GM21723 (cell line): ENCODE data around the gene PRPF38B.

Experiments
- ATAC-seq: cut with Tn5 transposase; IDR thresholded peaks from one replicate; pipeline ENCODE4 v1.9.1; 2021; ENCODE audit warnings: mild to moderate bottlenecking, moderate library complexity; ENCODE audit not compliant: unreplicated experiment

Gene PRPF38B

DNA sequence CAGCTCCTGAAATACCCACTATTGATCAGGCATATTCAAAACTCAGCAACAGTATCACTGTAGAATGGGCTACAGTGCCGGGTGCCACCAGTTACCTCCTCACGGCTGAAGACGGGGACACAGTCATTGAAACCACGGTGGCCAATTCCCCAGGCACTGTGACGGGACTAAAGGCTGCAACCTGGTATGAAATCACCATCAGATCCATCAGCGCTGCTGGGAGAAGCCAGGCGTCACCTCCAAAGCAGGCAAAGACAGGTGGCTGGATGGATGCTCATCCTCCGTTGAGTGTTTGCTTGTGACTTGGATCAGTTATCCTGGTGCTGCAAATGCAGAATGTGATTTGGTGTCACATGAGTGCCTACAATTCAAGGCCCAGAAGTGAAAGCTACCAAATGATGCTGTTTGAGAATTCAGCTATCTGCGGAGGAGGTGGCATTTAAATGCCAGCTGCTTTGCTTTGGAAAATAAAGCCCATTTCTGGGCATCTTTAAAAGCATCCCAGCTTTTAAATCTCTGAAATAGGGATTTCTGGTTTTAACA lies 25.7 kb downstream of the PRPF38B start:
- no peak for ATAC-seq

DNA sequence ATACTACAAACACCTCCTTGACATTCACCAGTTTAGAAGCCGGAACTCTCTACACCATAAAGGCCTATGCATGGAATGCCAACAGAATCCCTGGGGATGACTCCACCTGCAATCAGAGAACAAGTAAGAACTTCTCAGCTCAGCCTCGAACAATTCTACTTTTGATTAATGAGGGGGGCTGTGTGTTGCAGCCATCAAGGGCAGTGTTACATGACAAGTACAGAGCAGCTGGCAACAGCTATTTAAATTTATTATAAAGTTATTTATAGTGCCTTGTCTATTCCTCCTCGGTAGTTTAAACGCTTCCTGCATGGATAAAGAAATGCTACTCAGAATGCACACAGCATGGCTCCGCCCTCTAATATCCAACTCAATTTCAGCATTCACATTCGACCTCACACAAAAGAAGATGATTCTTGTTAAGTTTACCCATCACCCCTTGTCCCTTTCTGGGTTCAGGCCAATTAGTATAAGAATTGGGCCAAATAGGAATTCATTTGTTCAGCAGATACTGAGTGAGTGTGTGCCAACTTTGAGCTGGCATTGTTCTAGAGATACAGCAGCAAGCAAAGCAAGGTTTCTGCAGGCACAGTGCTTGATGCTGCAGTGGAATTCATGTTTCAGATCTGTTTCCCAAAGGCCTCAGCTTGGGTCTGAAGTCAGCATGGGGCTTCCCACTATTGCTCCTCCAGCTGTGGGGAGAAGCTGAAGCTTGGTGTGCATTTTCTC lies 27.0 kb downstream of the PRPF38B start:
- ATAC-seq: no peak

GRCh38 chr1:108719656-108720435 lies 27.7 kb downstream of the PRPF38B start:
- no peak for ATAC-seq

DNA sequence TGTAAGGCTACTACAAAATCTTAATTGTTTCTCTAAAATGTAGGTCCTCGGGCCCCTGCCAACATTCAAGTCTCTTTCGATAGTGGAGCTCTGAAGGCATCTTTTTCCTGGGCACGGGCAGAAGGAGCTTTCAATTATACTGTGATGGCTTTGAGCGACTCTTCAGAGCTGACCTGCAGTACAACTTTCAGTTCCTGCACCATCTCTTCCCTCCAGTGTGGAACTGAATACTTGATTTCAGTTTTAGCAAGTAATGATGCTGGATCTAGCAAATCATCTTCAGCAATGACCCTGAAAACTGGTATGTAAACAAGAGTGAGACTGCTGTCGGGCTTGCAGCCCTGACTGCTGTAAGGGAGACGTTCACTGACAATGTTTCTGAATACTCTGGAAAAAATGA lies 30.2 kb downstream of the PRPF38B start:
- ATAC-seq: no peak

GRCh38 chr1:108725906-108726305 lies 33.8 kb downstream of the PRPF38B start:
- no peak for ATAC-seq

GRCh38 chr1:108728327-108728923 lies 36.3 kb downstream of the PRPF38B start:
- no peak for ATAC-seq

- no peak for ATAC-seq
Observed at GRCh38 chr1:108729481-108729880, 37.4 kb downstream of the PRPF38B start.

- ATAC-seq: no peak
Observed at GRCh38 chr1:108732398-108732797, 40.3 kb downstream of the PRPF38B start.

DNA sequence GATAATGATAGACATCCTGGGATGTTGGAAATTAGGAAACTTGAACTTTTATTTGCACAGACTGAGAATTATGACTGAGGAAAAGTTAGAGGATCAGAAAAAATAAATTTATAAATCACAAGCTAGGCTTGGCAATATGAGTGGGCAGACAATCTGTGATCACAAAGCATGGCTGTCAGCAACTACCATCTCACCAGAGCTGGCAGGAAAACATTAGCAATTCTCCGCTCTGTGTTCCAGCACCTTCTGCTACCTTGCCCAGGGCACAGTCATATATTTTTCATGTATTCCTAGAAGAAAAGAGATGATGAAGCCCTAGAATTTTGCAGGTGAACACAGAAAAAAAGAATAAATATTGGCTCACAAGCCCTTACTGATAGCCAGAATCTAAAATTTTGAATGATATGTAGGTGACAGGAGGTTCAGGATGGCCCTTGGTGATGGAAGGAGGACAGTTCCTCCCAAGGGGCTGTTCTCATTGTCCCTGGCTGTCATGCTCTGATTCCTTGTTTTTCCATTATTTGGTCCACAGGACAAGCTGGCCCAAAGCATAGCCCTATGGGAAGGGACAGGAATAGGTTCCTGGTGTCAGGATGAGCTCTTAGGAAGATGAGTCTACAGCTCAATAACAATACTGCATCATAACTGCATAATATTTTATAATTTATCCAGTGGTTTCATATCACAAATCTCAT lies 42.2 kb downstream of the PRPF38B start:
- ATAC-seq: no peak

DNA sequence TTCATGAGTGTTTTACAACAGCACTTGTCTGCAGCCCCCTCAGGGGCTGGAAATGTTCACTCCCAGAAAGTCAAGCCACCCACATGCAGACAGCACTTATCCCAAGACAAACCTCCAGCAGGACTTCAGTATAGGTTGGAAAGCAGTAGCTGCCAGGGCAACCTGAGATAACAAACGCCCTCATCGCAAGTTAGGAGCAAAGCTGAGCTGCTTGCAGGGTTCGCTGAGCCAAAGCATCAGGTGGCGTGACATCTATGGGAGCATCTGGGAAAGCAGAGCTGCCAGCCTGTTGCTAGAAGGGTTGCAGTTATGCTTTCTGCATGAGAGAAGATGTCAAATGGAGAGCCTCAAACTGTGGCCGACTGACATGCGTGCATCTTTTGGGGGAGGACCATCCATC lies 50.1 kb downstream of the PRPF38B start:
- no peak for ATAC-seq

GRCh38 chr1:108745980-108746381 lies 53.9 kb downstream of the PRPF38B start:
- ATAC-seq: no peak

DNA sequence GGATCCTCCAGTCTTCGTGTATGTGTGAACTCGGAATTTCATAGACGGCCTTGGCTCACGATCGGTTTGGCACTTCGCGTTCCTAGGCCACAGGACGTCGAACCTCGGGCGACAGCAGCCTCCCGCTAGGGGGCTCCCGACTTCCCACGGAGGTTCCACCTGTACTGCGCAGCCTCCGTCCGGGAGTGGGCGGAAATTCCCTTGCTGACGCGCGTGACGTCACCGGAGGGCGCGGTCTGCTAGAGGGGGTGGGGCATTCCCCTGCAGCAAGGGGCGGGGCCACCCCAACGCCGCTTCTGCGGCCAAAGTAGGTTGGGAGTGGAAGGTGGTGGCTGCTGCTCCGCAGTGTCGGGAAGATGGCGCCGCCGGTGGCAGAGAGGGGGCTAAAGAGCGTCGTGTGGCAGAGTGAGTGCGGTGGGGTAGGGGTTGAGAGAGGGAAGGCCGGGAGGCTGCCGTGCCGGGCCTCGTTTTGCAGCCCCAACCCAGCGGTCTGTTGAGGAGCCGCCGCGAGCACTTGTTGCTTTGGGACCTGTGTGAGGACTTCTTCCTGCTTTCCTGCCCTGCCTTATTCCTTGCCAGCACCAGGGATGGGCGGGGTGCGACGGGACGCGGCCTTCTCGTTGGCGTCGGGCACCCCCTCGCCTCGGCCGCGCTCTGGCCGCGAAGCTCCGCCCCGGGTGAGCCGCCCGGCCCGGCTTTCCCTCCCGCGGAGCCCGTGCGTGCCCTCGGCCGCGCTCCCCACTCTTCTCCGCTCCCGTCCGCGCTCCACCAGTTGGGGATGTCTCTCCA lies 54.5 kb downstream of the PRPF38B start, which contains the start of gene STXBP3:
Gene STXBP3 (plus strand): TSS at position 293 of the 789 bp plus-strand sequence. CDS start 64 bp downstream, at position 357.
- peak; percentile 88 for ATAC-seq

DNA sequence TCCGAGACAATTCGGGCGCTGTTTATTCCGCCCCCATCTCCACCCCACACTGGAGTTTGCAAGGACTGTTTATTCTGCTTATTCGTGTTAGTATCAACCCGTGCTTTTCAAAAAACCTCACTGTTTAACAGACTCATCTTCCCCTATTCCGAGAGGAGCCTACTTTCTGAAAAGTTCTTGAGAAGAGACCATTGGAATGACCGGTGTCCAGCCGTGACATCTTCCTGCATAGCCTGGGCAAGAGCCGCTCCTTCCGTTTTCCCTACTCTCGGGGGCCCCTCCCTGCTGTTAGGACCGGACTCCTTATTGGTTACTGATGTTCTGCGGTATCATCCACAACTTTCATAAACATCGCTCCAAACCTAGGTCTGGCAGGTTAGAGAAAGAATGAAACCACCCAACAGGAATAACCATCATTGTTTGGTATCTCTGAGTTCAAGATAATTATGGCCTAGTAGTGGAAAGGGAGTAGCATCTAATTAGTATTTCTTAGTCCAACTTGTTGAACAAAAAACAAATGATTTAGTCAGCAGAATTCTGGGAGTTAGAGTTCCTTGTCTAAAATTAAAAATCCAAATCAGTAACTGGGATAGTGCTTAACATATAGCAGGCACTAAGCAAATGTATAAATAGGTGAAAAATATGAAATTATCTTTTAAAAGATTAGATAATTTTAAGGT lies 55.2 kb downstream of the PRPF38B start:
- ATAC-seq: peak; percentile 51

DNA sequence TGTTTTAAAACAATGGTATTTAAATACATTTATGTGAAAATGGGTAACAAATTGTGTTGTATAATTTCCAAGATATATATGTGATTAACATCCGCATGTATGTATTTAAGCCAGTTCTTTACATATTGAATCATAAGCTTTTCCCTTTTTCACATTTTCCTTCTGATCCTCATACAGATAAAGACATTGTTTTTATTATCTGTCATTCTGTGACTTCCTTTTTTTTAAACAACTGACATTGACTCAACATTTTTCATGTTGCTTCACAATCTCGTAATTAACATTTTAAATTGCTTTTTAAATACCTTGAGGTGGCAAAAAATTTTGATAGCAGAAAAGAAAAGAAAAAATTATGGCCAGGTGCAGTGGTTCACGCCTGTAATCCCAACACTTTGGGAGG lies 55.8 kb downstream of the PRPF38B start:
- ATAC-seq: no peak

DNA sequence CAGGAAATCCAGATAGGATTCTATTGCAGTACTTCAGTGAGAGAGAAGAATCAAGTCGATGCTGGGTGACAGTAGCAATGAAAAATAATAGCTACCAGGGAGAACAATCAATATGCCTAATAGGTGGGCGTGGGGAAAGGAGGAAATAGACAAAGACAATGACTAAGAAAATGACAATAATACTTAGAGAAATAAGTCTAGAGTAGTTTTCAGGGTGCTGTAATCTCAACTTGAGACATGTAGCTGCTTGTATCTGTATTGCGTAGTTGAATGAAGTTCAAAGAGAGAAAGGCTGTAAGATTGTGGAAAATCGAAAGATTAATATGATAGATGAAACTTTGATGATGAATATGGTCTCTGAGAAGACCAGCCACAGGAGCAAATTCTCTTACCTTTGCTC lies 57.0 kb downstream of the PRPF38B start:
- ATAC-seq: no peak

DNA sequence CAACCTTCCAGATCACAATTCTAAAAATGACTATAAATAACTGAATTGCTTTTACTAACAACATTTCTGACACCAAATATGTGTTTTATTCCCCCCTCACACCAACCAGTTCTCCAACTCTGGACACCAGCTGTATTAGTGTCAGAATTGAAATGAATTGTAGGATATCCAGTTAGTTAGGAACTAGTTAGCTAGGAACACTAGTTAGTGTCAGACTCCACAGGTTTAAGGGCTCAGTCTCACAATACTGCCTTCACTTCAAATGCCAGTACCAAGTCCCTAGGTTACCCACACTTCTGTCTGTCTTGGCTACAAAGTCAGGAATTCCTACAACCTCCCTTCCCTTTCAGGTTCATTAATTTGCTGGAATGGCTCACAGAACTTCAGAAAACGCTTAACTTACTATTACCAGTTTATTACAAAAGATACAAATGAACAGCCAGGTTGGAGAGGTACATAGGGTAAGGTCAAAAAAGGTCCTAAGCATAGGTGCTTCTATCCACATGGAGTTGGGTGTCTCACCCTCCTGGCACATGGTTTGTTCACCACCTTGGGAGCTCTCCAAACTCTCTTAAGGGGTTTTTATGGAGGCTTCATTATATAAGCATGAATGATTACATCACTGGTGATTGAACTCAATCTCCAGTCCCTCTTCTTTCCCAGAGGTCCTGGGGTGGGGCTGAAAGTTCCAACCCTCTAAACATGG lies 58.5 kb downstream of the PRPF38B start:
- no peak for ATAC-seq
